Cardiac fibroblast (primary cell): Measurements from ENCODE around the gene LTBP1.

Experiments used
- DNase-seq, 2 donors: peaks; one replicate each; pipeline versions ENCODE4 v3.0.0 to v3.0.0-alpha.2; 2010; ENCODE audit warnings: low read depth in 2 of 2
- H3K4me3 ChIP-seq, 2 donors: replicated peaks in 1 of 2; 1 replicate in 1 of 2; 2 replicates in 1 of 2; pipeline ENCODE4 v1.5.1; 2011; ENCODE audit warnings: low read depth in 2 of 2, low read length in 2 of 2, mild to moderate bottlenecking in 2 of 2, moderate library complexity in 1 of 2
- TF ChIP-seq, protein P1 (sequence below): IDR thresholded peaks from one replicate; pipeline ENCODE4 v1.5.1; 2011; ENCODE audit warnings: low read depth, mild to moderate bottlenecking, low read length, inconsistent platforms

Gene LTBP1

DNA sequence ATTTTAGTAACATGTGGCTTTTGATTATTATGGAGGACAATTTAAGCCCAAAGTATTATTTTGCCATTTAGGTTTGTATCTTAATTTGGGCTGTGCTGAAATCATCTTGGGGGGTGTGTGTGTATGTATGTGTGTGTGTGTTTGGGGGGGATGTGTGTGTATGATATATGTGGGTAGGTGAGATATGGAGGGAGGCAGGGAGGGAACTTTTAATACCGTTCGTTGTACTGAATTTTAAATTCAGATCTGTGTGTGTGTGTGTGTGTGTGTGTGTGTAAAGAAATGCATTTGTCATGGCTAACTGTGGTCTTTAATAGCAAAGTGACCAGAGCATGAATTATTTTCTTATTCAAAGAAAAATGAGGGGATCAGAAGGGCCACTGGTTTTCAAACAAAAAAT is 113.7 kb downstream of the LTBP1 start:
- H3K4me3 ChIP-seq = no peak overlapping the region
- TF ChIP-seq, protein P1, sequence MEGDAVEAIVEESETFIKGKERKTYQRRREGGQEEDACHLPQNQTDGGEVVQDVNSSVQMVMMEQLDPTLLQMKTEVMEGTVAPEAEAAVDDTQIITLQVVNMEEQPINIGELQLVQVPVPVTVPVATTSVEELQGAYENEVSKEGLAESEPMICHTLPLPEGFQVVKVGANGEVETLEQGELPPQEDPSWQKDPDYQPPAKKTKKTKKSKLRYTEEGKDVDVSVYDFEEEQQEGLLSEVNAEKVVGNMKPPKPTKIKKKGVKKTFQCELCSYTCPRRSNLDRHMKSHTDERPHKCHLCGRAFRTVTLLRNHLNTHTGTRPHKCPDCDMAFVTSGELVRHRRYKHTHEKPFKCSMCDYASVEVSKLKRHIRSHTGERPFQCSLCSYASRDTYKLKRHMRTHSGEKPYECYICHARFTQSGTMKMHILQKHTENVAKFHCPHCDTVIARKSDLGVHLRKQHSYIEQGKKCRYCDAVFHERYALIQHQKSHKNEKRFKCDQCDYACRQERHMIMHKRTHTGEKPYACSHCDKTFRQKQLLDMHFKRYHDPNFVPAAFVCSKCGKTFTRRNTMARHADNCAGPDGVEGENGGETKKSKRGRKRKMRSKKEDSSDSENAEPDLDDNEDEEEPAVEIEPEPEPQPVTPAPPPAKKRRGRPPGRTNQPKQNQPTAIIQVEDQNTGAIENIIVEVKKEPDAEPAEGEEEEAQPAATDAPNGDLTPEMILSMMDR = no peak
- no peak for DNase-seq

DNA sequence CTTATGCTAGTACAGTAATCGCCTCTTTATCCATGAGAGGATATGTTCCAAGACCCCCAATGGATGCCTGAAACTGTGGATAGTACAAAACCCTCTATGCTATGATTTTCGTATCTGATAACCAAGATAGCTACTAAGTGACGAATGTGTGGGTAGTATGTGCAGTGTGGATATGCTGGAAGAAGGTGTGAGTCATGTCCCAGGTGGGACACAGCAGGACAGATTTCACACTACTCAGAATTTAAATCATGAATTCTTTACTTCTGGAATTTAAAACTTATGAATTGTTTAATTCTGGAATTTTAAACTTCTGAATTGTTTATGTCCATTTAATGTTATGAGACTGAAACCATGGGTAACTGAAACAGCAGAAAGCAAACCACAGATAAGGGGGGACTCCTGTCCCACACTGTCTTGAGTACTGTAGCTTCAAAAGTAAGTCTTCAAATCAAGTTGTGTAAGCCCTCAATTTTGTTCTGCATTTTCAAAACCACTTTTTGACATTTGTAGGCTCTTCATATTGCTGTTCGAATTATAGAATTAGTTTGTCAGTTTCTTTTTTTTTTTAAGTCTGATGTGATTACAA is 116.0 kb downstream of the LTBP1 start:
- TF ChIP-seq, protein P1 = no peak
- peak; percentile 19 to 68 for DNase-seq
- H3K4me3 ChIP-seq = no peak overlapping the region

DNA sequence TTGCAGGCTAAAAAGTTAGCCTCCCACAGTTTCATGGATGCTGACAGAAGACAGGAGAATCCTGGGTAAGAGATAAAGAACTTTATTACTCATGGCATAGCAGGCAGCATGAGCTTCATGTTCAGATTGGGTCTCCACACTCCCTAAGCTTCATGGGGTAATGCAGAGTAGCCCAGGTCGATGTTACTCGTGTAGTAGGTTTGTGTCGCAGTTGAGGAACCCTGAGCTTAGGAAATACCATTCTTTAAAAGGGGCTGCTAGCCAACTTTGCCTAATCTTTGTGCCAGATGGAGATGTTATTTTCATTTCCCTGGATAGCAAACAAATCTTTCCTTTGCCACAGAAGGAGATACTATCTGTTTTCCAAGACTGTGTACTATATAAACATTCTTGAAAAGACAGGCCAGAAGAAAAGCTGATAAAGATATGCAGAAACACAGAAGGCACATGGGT is 117.6 kb downstream of the LTBP1 start:
- H3K4me3 ChIP-seq = no peak overlapping the region
- TF ChIP-seq, protein P1 = no peak
- DNase-seq = peak in 1 of 2 donors; percentile 43

DNA sequence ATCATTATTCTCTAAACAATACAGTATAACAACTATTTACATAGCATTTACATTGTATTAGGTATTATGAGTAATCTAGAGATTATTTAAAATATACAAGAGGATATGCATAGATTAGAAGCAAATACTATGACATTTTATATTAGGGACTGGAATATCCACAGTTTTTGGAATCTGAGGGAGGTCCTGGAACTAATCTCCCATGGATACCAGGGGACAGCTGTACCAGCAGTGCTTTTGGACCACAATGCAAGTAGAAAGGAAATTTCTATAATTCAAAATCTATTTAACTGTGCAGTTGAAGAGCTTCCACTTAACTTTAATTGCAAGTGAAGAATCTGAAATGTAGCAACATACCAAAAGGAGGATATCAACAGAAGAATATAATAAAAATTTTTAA is 120.8 kb downstream of the LTBP1 start:
- no peak for DNase-seq
- TF ChIP-seq, protein P1 = no peak
- no peak overlapping the region for H3K4me3 ChIP-seq

DNA sequence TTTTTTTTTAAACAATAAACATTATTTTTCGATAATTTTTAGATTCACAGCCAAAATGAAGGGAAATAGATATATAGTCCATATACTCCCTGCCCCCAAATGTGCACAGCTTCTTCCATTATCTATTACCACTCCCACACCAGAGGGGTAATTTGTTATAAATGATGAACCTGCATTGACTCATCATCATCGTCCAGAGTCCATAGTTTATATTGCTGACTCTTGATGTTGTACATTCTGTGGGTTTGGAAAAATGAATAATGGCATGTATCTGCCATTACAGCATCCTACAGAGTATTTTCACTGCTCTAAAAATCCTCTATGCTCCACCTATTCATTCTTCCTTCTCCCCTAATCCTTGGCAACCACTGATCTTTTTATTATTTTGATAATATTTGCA is 121.5 kb downstream of the LTBP1 start:
- TF ChIP-seq, protein P1 = no peak
- H3K4me3 ChIP-seq = no peak overlapping the region
- peak in 1 of 2 donors; percentile 78 for DNase-seq

DNA sequence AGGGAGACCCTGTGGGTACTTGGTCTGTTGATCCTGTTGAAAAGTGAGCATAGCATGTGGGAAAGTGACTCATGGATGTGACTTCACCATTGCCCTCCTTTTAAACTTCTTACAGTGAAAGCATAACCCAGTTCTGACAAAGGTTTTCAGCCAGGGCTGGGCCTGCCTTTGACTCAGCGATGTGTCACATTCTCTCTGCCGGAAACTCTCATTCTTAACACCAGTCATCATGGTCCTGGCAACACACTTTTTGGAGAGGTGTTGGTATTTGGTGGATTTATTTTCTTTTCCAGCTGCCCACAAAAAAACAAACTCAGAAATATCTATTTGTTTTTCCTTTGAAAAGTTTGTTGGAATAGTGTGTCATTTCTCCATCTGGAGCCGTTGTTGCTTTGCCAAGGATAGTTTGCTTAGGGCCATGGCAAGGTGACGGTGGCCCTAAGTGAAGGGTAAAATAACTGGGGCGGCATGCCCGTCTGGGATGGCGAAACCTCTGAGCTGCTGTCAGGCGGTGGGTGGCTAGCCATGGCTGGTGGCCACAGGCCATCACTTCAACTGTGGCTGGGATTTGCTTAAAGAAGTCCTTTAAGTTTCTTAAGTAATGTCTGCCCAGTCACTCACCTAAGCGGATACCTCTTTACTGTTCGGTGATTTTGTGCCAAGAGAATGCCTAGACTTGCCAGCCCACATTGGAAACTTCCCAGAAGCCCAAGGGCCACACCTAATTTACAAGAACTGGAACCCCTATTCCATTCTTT is 123.3 kb downstream of the LTBP1 start:
- TF ChIP-seq, protein P1 = no peak
- H3K4me3 ChIP-seq = no peak overlapping the region
- peak; percentile 93 to 99 for DNase-seq
